ENCODE measurements around the gene FLT1.

- TF ChIP-seq SIN3A (IDR thresholded peaks at IDR 0.05; ENCODE audit: low read depth) (no peak), CTCF (IDR thresholded peaks at IDR 0.05 in 2 of 3, conservative IDR thresholded peaks at IDR 0.05 in 1 of 3; ENCODE audit: borderline replicate concordance in 1 of 3, insufficient read depth in 1 of 3, low read depth in 2 of 3, low read length in 2 of 3) (no peak)
Observed at GRCh38 chr13:28411831-28412353, 83.0 kb downstream of the FLT1 start.
